Measurements from ENCODE around the gene CX3CR1. TPM values are rescaled to one million over a fixed set of nuclear protein-coding genes. Genes with fewer than 3 reads are reported as not detected.

Gene CX3CR1
- polyA plus RNA-seq, 1 donor from 2014 or later, result not detected

DNA sequence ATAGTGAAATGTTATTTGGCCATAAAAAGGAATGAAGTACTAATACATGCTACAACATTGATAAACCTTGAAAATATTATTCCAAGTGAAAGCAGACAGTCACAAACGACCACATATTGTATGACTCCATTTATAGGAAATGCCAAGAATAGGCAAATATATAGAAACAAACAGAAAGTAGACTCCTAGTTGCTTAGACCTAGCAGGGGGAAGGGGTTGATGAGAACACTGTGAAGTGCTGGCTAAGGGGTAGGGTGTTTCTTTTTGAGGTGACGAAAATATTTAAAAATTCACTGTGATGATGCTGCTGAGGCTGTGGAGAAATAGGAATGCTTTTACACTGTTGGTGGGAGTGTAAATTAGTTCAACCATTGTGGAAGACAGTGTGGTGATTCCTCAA is 56.9 kb downstream of the CX3CR1 start:
- Histone ChIP-seq H2AFZ (ENCODE audit: low read depth, low read length) (no peak overlapping the region), H3K27ac (ENCODE audit: low read length) (no peak overlapping the region), H3K9me3 (ENCODE audit: low read length) (no peaks in the 10 kb centered on the region), H3K9ac (ENCODE audit: low read length) (no peak overlapping the region), H3K27me3 (ENCODE audit: insufficient read depth, low read depth, low read length) (no peaks in the 10 kb centered on the region), H3K4me2 (ENCODE audit: low read length) (no peak overlapping the region), H4K20me1 (ENCODE audit: insufficient read depth) (no peaks in the 10 kb centered on the region), H3K4me3 (ENCODE audit: low read length) (no peak overlapping the region), H3K79me2 (replicated peaks; ENCODE audit: insufficient read depth, low read length) (no peaks in the 10 kb centered on the region), H3F3A (ENCODE audit: insufficient read depth, low read length, poor library complexity, severe bottlenecking) (no peaks in the 10 kb centered on the region), H3K9me2 (ENCODE audit: insufficient read depth, low read length) (no peaks in the 10 kb centered on the region), H3K36me3 (ENCODE audit: insufficient read depth, low read length) (no peaks in the 10 kb centered on the region)
- TF ChIP-seq EP300 (conservative IDR thresholded peaks at IDR 0.05; ENCODE audit: poor library complexity, severe bottlenecking) (no peak), TAF1 (IDR thresholded peaks at IDR 0.05; ENCODE audit: low read depth) (no peak), CTCF (IDR thresholded peaks at IDR 0.05; ENCODE audit: poor library complexity, severe bottlenecking) (no peak), RAD21 (conservative IDR thresholded peaks at IDR 0.05) (no peak), MXI1 (conservative IDR thresholded peaks at IDR 0.05; ENCODE audit: poor library complexity, severe bottlenecking) (no peak), POLR2AphosphoS5 (IDR thresholded peaks at IDR 0.05) (no peak), EZH2 (IDR thresholded peaks at IDR 0.05; ENCODE audit: borderline replicate concordance, insufficient read depth, low read length, poor library complexity, severe bottlenecking) (no peak), SMC3 (conservative IDR thresholded peaks at IDR 0.05; ENCODE audit: poor library complexity) (no peak)
- TF ChIP-seq, protein P1, sequence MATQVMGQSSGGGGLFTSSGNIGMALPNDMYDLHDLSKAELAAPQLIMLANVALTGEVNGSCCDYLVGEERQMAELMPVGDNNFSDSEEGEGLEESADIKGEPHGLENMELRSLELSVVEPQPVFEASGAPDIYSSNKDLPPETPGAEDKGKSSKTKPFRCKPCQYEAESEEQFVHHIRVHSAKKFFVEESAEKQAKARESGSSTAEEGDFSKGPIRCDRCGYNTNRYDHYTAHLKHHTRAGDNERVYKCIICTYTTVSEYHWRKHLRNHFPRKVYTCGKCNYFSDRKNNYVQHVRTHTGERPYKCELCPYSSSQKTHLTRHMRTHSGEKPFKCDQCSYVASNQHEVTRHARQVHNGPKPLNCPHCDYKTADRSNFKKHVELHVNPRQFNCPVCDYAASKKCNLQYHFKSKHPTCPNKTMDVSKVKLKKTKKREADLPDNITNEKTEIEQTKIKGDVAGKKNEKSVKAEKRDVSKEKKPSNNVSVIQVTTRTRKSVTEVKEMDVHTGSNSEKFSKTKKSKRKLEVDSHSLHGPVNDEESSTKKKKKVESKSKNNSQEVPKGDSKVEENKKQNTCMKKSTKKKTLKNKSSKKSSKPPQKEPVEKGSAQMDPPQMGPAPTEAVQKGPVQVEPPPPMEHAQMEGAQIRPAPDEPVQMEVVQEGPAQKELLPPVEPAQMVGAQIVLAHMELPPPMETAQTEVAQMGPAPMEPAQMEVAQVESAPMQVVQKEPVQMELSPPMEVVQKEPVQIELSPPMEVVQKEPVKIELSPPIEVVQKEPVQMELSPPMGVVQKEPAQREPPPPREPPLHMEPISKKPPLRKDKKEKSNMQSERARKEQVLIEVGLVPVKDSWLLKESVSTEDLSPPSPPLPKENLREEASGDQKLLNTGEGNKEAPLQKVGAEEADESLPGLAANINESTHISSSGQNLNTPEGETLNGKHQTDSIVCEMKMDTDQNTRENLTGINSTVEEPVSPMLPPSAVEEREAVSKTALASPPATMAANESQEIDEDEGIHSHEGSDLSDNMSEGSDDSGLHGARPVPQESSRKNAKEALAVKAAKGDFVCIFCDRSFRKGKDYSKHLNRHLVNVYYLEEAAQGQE (IDR thresholded peaks at IDR 0.05; ENCODE audit: borderline replicate concordance), result no peak

- H3F3A ChIP-seq (ENCODE audit: insufficient read depth, low read length, poor library complexity, severe bottlenecking), result no peaks in the 10 kb centered on the region
- no peak overlapping the region for H3K4me3 ChIP-seq (ENCODE audit: low read length)
- no peaks in the 10 kb centered on the region for H3K9me2 ChIP-seq (ENCODE audit: insufficient read depth, low read length)
- no peaks in the 10 kb centered on the region for H3K9me3 ChIP-seq (ENCODE audit: low read length)
- H2AFZ ChIP-seq (ENCODE audit: low read depth, low read length), result no peak overlapping the region
- H3K9ac ChIP-seq (ENCODE audit: low read length), result no peak overlapping the region
- no peaks in the 10 kb centered on the region for H3K79me2 ChIP-seq (replicated peaks; ENCODE audit: insufficient read depth, low read length)
- no peaks in the 10 kb centered on the region for H3K27me3 ChIP-seq (ENCODE audit: insufficient read depth, low read depth, low read length)
- no peaks in the 10 kb centered on the region for H3K36me3 ChIP-seq (ENCODE audit: insufficient read depth, low read length)
- no peaks in the 10 kb centered on the region for H4K20me1 ChIP-seq (ENCODE audit: insufficient read depth)
- TF ChIP-seq, protein P1 (IDR thresholded peaks at IDR 0.05; ENCODE audit: borderline replicate concordance), result no peak
- TF ChIP-seq TAF1 (IDR thresholded peaks at IDR 0.05; ENCODE audit: low read depth), result no peak
- TF ChIP-seq EP300 (conservative IDR thresholded peaks at IDR 0.05; ENCODE audit: poor library complexity, severe bottlenecking), result no peak
- no peak for TF ChIP-seq MXI1 (conservative IDR thresholded peaks at IDR 0.05; ENCODE audit: poor library complexity, severe bottlenecking)
- no peak for TF ChIP-seq RAD21 (conservative IDR thresholded peaks at IDR 0.05)
- no peak for TF ChIP-seq POLR2AphosphoS5 (IDR thresholded peaks at IDR 0.05)
- no peak for TF ChIP-seq EZH2 (IDR thresholded peaks at IDR 0.05; ENCODE audit: borderline replicate concordance, insufficient read depth, low read length, poor library complexity, severe bottlenecking)
- TF ChIP-seq CTCF (IDR thresholded peaks at IDR 0.05; ENCODE audit: poor library complexity, severe bottlenecking), result no peak
- no peak for TF ChIP-seq SMC3 (conservative IDR thresholded peaks at IDR 0.05; ENCODE audit: poor library complexity)
- H3K4me2 ChIP-seq (ENCODE audit: low read length), result no peak overlapping the region
- no peak overlapping the region for H3K27ac ChIP-seq (ENCODE audit: low read length)
Measured at GRCh38 chr3:39222462-39222861, 57.4 kb downstream of the CX3CR1 start.

Data from neural cell (in vitro differentiated cells).